Measurements from ENCODE around the gene RHBDD1.

DNA sequence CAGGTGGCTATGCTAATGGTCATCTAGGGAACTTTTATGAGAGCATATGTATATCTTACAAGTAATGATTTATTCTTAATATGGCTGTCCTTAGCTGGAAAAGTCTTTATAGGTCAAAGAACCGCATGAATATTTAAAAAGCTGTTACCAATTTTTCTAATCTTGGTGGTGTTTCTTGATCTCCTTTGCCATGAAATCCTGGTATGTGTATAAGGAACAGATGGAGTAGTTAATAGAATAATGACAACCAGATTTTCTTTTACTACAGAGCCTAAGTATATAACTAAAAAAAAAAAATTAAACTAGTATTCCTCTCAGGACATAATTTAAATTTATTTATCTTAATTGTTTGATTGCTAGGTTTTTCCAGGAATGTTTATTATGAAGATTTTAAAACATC is 74.5 kb downstream of the RHBDD1 start:
- TF ChIP-seq ZC3H11A (IDR thresholded peaks at IDR 0.05) (no peak), CHD2 (IDR thresholded peaks at IDR 0.05; ENCODE audit: low read length, partially characterized antibody) (no peak), EP300 (IDR thresholded peaks at IDR 0.05) (no peak), ESRRA (IDR thresholded peaks at IDR 0.05; ENCODE audit: borderline replicate concordance, low read length) (no peak), JUN (IDR thresholded peaks at IDR 0.05) (no peak), POLR2A (IDR thresholded peaks at IDR 0.05; ENCODE audit: low read length) (no peak), JUNB (IDR thresholded peaks at IDR 0.05) (no peak), RFX5 (IDR thresholded peaks at IDR 0.05) (no peak)
- TF ChIP-seq, protein P1, sequence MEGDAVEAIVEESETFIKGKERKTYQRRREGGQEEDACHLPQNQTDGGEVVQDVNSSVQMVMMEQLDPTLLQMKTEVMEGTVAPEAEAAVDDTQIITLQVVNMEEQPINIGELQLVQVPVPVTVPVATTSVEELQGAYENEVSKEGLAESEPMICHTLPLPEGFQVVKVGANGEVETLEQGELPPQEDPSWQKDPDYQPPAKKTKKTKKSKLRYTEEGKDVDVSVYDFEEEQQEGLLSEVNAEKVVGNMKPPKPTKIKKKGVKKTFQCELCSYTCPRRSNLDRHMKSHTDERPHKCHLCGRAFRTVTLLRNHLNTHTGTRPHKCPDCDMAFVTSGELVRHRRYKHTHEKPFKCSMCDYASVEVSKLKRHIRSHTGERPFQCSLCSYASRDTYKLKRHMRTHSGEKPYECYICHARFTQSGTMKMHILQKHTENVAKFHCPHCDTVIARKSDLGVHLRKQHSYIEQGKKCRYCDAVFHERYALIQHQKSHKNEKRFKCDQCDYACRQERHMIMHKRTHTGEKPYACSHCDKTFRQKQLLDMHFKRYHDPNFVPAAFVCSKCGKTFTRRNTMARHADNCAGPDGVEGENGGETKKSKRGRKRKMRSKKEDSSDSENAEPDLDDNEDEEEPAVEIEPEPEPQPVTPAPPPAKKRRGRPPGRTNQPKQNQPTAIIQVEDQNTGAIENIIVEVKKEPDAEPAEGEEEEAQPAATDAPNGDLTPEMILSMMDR (IDR thresholded peaks at IDR 0.05) = no peak
- TF ChIP-seq, protein P2, sequence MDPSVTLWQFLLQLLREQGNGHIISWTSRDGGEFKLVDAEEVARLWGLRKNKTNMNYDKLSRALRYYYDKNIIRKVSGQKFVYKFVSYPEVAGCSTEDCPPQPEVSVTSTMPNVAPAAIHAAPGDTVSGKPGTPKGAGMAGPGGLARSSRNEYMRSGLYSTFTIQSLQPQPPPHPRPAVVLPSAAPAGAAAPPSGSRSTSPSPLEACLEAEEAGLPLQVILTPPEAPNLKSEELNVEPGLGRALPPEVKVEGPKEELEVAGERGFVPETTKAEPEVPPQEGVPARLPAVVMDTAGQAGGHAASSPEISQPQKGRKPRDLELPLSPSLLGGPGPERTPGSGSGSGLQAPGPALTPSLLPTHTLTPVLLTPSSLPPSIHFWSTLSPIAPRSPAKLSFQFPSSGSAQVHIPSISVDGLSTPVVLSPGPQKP (IDR thresholded peaks at IDR 0.05; ENCODE audit: low read depth, low read length) = no peak
- TF ChIP-seq, protein P3, sequence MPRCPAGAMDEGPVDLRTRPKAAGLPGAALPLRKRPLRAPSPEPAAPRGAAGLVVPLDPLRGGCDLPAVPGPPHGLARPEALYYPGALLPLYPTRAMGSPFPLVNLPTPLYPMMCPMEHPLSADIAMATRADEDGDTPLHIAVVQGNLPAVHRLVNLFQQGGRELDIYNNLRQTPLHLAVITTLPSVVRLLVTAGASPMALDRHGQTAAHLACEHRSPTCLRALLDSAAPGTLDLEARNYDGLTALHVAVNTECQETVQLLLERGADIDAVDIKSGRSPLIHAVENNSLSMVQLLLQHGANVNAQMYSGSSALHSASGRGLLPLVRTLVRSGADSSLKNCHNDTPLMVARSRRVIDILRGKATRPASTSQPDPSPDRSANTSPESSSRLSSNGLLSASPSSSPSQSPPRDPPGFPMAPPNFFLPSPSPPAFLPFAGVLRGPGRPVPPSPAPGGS (IDR thresholded peaks at IDR 0.05) = no peak
